Measurements from ENCODE around the gene DIMT1.

Gene DIMT1

DNA sequence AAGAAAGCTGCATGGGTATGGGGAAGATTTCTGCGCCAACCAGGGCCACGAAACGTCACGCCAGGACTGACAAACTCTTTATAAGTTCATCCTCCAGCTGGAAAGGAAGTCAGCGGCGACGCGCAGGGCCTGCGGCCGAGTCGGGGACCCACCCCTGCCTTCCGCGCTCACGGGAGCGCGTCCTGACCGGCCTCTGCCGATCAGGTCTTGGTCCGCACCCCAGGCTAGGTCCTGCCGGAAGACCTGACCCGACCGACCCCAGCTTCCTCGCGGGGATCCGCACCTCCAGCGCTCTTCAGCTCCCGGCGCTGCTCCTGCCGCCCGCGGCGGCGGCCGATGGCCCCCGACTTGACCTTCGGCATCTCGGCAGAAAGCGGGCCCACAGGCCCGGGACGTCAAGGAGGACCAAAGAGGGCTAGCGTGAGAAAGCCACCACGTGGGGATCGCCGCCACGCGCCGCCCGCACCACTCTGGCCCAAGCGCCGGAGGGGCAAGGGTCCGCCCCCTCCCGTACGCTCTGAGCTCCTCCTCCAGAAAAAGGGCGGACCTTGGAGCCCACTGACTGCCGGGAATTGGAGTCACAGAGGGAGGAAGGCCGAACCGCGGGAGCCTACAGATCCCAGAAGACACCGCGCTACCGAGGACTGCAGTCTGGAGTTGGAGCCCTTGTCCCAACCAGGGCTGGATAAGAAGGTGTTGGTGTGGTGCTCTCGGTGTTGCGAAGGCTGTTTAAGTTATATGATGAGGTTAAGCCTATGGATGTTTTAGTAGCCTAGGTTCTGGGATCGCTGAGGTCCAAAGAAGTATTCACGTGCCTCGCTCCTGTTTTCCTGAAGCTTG lies at the start of gene DIMT1:
Gene DIMT1 (minus strand): TSS at position 495 of the 840 bp plus-strand sequence. CDS start 133 bp downstream, at position 362.
- FAIRE-seq: peak; percentile 71

DNA sequence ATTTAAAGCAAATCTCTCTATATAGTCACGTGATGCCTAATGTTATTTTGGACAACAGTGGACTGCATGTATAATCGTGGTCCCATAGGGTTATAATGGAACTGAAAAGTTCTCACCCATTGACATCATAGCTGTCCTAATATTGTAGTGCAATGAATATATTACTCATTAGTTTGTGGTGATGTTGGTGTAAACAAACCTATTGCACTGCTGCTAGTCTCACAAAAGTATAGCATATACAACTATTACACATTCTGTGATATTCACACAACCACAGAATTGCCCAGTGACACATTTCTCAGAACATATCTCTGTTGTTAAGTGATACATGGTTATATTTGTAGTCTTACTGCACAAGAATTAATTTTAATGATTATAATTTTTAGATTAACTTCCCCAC lies 46.6 kb upstream of the DIMT1 start:
- DNase-seq (ENCODE audit: low spot score): no peak
- FAIRE-seq: no peak

More for the DNA sequence above, at the start of gene DIMT1:
- DNase-seq (ENCODE audit: low spot score): peak; percentile 86

DNA sequence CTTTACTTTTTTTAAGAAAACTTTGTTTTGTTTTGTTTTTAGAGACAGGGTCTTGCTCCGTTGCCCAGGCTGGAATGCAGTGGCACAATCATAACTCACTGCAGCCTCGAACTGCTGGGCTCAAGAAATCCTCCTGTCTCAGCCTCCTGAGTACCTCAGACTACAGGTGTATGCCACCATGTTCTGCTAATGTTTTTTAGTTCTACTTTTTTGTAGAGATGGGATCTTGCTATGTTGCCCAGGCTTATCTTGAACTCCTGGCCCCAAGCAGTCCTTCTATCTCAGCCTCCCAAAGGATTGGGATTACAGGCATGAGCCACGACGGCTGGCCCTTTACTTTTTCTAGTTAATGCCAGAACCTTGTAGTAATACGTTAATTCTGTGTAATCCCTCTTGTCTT lies 44.8 kb upstream of the DIMT1 start:
- DNase-seq (ENCODE audit: low spot score): no peak
- no peak for FAIRE-seq

DNA sequence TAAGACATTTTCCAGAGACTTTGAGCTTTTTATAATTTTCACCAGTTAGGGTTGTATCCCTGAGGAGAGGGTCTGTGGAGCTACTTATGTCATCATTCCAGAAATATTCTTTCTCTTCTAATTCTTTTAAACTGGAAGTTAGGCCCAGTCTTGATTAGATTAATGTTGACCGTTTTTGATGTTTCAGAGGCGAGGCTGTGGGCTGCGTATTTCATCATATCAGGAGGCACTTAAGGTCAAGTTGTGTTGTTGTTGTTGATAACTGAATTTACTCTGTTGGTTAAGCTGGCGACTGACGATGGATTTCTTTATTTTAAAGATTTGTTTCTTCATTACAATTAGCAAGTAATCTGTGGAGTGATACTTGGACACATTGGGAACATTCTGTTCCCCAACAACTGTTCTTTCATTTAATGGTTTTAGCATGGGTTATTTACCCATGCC lies 28.9 kb upstream of the DIMT1 start:
- DNase-seq (ENCODE audit: low spot score) (no peak), FAIRE-seq (no peak)

DNA sequence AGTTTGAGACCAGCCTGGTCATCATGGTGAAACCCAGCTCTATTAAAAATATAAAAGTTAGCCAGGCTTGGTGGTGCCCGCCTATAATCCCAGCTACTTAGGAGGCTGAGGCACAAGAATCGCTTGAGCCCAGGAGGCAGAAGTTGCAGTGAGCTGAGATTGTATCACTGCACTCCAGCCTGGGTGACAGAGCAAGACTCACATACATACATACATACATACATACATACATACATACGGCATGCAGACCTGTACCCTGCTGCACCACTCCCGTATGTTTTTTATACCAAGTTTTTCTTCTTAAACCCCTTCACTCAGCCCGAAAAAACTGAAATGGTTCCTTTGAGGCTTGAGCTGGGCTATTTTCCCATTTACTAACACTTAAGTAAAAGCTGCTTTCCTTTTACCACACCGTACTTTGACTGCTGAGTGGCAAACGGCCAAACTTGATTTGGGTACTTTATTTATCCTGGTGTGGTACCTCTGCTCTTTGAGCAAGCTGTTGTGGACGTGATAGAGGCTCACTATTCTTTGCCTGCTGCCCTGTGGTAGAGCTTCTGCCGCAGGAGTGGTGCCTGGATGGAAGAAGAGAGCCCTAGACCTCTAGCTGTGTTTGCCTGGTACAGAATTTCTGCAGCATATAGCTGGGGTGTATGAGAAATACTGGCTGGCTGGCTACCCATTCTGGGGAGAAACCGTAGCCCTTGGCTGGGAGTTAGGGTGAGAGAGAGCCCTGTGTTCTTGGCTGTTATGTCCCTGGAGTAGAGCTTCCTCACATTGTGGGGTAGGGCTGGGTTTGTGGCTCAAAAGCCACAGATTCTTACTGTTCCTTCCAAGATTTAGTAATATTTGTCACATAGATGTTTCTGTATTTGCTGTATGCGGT lies 28.3 kb upstream of the DIMT1 start:
- DNase-seq (ENCODE audit: low spot score) (no peak), FAIRE-seq (no peak)

DNA sequence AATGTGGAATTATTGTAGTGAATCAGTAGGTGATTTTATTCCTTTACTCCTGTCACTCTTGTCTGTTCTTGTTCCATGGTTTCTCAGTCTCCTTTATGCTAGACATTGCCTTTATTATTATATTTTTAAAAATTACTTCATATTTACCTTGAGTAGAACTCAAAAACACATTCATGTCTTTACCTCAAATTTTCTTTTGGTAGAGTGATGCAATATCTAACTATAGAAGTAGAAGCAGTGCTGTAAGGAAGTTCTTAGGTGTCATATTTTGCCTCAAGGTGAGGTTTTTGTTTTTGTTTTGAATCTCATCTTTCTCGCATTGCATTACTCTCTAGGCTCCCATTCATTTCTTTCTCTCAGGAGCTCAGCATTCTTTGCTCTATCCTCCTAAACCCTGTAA lies 21.1 kb upstream of the DIMT1 start:
- DNase-seq (ENCODE audit: low spot score) (no peak), FAIRE-seq (no peak)

DNA sequence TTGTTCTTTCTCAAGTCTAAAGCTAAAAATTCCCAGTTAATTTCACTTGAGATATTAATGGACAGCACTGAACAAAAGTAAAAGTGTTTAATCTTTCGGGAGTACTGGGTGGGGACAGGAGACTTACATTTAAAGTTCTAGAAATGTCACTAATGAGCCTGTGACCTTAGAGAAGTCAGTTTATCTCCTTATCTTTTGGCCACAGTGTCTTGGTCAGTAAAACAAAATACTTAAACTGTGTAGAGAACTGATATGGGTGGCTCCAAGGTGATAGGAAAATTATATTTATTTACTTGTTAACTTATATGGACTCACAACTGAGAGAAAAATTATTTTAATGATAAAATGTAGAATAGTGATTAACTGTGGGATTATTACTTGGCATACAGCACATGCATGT lies 17.7 kb upstream of the DIMT1 start:
- DNase-seq (ENCODE audit: low spot score): no peak
- no peak for FAIRE-seq

DNA sequence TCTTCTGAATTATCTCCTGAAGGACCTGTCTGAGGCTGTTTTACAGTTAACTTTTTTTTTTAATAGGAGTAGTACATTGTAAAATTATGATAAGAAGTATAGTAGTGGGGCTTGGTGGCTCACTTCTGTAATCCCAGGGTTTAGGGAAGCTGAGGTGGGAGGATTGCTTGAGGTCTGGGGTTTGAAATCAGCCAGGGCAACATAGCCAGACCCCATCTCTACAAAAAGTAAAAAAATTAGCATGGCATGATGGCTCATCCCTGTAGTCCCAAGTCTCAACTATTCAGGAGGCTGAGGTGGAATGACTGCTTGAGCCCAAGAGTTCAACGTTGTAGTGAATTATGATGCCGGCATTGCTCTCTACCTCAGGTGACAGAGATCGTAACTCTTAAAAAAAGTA lies 15.9 kb upstream of the DIMT1 start:
- no peak for DNase-seq (ENCODE audit: low spot score)
- no peak for FAIRE-seq

DNA sequence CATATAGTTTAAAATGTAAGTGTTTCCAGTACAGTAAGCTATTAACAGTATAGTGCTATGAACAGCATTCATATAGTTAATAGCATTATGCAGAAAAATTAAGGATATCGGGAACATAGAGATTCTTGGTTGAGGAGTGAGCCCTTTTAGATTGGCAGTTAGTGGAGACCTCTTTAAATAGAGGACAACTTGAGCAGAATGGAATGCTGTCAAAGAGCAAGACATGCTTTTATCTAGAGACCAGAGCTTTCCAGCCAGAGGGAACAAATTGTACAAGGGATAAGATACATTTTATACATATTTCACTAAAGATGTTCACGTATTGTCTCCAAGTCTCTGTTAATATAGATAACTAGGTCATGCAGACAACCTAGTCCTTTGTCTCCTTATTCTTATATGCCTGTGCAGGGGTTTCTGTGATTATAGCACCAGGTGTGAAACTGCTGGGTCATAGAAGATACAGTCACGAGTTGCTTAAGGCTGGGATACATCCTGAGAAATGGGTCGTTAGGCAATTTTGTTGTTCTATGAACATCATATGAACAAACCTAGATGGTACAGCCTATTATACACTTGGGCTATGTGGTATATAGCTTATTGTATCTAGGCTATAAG lies 14.9 kb upstream of the DIMT1 start:
- no peak for FAIRE-seq

DNA sequence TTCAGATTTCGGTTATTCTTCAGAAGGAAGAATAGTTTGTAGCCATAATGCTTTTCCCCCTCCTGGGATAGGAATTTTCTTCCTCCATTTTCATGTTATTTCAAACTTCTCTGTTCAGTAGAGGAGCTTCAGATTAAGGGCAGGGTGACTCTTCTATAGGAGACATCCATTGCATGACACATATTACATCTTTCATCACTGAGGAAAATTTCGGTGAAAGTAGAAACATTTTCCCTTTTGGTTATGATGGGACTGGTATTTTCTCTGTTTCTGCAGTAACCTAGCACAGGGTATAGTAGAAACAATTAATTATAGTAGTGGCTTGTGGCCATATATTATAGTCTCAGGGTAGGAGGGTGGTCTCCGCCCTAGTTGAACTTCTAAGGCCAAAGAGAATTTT lies 10.0 kb upstream of the DIMT1 start:
- no peak for DNase-seq (ENCODE audit: low spot score)
- no peak for FAIRE-seq

More for the DNA sequence above, 14.9 kb upstream of the DIMT1 start:
- DNase-seq (ENCODE audit: low spot score): no peak

DNA sequence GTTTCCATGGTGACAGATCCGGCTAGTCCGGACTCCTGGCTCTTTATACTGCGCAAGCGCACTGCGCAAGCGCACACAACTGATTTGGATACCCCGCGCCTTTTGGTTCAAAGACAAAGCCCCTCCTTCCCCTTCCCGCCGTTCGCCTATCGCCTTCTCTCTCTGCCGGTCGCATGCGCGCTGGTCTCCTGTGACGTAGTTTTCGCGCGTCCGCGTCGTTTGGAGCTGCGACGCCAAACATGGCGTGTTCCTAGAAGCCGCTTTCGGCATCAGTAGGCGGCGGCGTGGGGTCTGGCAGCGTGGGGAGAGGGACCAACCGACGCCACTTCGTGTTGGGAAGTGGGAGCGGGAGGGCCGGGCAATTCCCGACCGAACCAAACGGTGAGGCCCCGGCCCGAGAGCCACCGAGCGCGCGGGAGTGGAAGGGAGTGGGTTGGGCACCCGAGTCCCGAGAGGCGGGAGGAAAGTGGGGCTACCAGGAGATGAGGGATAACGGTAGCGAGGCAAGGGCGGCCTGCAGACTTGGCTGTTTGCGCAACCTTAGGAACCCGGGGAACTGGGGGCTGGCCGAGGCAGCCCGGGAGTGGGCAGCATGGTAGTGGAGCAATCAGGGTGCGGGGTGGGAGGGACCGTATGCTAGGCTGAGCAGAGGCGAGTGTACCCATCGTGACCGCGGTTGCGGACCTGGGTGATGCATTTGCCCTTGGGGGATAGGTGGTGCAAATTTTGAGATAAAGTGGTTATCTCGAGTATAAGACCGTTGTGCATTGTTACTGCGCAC lies 9.0 kb upstream of the DIMT1 start, which contains the start of gene IPO11:
Gene IPO11 (plus strand): TSS at position 215 of the 781 bp plus-strand sequence. CDS start 24,517 bp downstream, outside the sequence.
- peak; percentile 79 for FAIRE-seq
- peak; percentile 93 for DNase-seq (ENCODE audit: low spot score)

DNA sequence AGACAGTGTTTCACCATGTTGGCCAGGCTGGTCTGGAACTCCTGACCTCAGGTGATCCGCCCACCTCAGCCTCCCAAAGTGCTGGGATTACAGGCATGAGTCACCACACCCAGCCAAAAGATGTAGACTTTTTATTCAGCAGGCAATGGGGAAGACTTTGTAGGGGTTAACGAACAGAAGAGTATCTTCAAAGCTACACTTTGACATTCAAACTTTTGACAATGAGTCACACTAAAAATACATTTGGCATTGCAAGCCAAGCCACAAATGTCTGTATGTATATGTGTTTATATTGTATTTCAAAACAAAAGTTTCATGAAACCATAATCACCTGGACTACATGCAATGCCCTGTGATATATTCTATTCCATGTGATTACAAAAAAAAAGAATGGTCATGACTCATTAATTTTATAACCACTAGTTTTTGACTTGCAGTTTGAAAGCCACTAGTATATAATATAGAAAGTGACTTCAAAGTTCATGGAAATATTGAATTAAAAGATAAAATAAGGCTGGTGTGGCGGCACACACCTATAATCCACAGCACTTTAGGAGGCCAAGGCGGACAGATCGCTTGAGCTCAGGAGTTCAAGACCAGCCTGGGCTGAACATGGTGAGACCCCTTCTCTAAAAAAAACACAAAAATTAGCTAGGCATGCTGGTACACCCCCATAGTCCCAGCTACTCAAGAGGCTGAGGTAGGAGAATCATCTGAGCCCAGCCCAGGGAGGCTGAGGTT lies 8.3 kb downstream of the DIMT1 start:
- FAIRE-seq (no peak), DNase-seq (ENCODE audit: low spot score) (no peak)

DNA sequence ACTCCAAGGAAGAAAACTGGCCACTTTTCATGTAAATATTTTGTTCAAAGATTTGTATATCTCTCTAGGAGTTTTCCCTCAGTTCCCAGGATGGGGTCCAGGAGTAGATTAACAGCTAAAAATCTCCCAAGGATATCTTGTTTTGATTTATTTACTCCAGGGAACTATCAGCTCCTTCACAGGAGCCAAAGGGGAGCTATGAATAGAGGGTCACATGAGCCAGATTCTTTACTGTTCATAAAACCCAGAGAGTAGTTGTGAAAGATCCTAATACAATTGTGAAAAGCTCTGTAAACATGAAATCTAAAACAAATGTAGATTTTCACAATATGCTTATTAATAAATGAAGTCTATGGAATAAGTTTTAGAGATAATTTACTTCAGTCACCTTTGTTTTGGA lies 16.9 kb downstream of the DIMT1 start:
- FAIRE-seq (no peak), DNase-seq (ENCODE audit: low spot score) (no peak)

DNA sequence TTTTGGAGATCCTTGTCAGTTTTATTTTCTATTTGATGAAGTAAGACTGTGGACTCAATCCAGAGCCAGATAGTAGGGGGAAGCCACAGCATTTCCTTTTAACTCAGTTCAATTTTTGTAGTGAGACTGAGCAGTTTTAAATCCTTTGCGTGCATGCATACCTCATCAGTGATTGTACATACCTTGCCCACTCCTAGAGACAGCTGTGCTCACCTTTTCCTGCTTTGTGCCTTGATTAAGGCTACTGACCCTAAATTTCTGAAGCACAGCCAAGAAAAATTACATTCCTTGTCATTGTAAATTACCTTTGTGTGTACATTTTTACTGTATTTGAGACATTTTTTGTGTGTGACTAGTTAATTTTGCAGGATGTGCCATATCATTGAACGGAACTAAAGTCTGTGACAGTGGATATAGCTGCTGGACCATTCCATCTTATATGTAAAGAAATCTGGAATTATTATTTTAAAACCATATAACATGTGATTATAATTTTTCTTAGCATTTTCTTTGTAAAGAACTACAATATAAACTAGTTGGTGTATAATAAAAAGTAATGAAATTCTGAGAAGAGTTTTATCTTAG lies 17.8 kb downstream of the DIMT1 start:
- FAIRE-seq (no peak), DNase-seq (ENCODE audit: low spot score) (no peak)

DNA sequence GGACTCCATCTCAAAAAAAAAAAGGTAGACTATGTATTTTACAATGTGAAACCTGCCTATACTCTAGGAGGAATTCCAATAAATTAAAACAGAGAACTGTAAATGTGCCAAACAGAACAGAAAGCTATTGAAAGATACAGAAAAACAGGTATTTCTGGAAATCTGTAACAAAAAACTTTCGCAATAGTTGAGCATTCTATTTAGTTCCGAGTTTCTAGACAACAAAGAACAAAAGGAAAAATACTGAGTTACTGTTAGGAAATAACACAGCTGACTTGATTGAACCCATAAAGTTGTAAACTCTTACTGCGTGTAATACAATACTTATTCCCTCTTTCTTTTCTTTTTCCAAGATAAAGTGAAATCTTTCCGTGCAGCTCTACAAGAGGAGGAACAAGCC lies 18.6 kb downstream of the DIMT1 start:
- FAIRE-seq (no peak), DNase-seq (ENCODE audit: low spot score) (no peak)

DNA sequence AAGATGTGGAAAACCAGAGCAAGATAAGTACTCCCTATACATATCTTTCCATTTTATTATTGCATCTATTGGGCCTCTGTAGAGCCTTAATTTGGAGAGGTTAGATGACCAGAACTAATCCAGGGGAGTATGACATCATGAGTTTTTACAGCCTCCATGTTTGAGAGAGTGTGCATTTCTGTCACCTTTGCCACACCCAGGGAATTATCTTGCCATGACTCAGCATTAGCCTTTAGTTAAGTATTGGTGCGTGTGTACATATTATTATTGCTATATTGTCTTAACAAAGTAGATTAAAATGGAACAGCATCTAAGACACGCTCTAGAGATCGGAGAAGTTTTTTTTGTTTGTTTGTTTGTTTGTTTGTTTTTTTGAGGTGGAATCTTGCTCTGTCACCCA lies 27.6 kb downstream of the DIMT1 start:
- FAIRE-seq: no peak

DNA sequence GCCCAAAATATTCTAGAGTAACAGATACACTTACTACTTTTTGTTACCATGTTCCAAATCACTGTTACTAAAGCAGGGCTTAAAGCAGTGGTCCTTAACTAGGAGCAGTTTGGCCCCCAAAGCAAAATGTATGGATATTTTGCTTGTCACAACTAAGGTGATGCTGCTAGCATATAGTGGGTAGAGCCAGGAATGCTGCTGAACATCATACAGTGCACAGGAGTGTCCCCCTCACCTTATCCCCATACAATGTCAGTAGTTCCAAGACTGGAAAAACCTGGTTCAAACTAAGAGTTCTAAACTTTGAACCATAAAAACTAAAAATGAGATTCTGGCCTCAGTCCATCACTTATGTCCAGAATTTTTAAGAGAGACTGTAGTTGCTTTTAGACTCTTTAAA lies 28.1 kb downstream of the DIMT1 start:
- FAIRE-seq (no peak), DNase-seq (ENCODE audit: low spot score) (no peak)

More for the DNA sequence above, 27.6 kb downstream of the DIMT1 start:
- no peak for DNase-seq (ENCODE audit: low spot score)

DNA sequence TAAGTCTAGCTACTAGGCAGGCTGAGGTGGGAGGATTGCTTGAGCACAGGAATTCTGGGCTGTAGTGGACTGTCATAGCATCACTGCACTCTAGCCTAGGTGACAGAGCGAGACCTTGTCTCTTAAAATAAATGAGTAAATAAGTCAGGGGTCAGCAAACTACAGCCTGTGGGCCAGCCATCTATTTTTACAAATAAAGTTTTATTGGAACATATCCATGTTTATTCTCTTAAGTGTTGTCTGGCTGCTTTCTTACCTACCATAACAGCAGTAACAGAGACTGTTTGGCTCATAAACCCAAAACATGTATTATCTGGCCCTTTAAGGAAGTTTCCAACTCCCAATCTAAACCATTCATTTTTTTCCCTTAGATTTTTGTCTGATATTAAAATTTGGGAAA lies 29.6 kb downstream of the DIMT1 start:
- DNase-seq (ENCODE audit: low spot score): no peak
- FAIRE-seq: no peak

DNA sequence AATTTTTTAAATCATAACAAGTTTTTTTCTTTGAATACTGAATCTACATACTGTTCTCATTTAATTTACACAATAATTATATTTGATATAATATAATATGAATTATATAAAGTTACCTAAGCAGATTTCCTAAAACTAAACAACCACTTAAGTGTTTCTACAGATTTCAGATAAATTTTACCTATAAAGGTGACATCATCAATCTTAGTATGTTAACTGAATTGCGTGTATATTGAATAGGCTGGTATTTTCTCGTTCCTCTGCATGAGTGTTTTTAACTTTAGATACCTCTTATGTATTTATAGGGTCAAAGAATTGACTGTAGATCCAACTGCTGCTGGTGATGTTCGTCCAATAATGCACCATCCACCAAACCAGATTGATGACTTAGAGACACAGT lies 30.3 kb downstream of the DIMT1 start:
- FAIRE-seq (no peak), DNase-seq (ENCODE audit: low spot score) (no peak)

DNA sequence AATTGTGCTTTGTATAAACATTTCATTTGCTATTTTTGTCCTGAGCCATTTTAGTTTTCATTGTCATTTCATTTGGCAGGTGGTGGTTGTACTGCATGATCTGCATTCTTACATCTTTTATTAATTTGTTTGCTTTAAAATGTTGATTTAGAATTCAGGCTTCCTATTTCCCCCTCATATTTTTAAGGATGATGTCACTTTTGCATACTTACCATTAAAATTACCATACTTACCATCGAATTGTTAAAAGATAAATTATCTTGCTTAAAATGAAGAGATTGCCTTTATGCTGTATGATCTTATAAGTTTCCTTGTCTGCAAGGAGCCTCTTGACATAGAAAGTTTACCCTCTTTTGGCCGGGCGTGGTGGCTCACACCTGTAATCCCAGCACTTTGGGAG lies 31.1 kb downstream of the DIMT1 start:
- FAIRE-seq: no peak
- DNase-seq (ENCODE audit: low spot score): no peak
